ENCODE results near the gene LMF1.
"Not testable (repeated sequence)": the region's sequence is repeated elsewhere in the genome, so short reads cannot be mapped to it uniquely, and the experiment has no call there.

The LMF1 gene

GRCh38 chr16:973366-973765 is 2.6 kb upstream of the LMF1 start:
- in situ Hi-C loops (cut with MboI; ENCODE audit: low sequenced_read_pairs), result no loop called here

- in situ Hi-C loops (cut with MboI; ENCODE audit: low sequenced_read_pairs), result no loop called here
These were observed 1.7 kb upstream of the LMF1 start for GRCh38 chr16:972316-973002.

DNA sequence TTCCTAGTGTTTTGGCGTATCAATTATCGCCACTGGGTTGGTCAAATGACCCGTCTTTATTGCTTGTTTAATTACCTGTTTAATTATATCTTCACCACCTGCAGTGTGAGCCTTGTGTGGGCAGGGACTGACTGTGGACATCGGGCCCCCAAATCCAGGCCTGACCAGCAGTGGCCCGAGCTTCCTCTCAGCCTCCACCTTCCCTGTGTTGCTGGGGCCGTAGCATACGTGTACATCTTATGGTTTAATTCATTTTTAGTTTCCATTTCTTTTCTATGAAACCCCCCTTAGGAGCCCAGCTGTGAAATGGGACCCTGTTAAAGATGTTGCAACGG is 1.2 kb upstream of the LMF1 start:
- in situ Hi-C loops (cut with MboI; ENCODE audit: low sequenced_read_pairs), result no loop called here

- in situ Hi-C loops (cut with MboI; ENCODE audit: low sequenced_read_pairs), result no loop called here
These were observed 760 bp upstream of the LMF1 start for GRCh38 chr16:971582-971905.

DNA sequence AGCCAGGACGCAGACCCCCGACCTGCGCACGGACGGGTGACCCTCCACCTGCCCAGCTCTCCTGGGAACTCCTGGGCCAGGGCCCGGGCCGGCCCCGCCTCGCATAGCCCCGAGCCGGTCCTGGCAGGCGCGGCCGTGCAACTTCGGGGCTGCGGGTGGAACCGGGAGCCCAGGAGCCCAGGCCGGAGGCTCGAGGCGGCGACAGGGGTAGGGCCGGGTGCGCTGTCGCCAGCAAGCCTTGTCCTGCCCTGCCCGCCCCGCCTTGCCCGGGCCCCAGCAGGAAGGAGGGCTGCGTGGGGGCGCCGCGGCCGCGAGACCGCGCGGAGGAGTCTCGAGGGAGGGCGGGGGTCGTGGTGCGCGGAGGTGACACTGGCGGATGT is 408 bp downstream of the LMF1 start:
- in situ Hi-C loops (cut with MboI; ENCODE audit: low sequenced_read_pairs), result no loop called here

- in situ Hi-C loops (cut with MboI; ENCODE audit: low sequenced_read_pairs), result no loop called here
These were observed 1.0 kb downstream of the LMF1 start for GRCh38 chr16:969508-970385.

GRCh38 chr16:968620-969019 is 2.2 kb downstream of the LMF1 start:
- in situ Hi-C loops (cut with MboI; ENCODE audit: low sequenced_read_pairs), result no loop called here

DNA sequence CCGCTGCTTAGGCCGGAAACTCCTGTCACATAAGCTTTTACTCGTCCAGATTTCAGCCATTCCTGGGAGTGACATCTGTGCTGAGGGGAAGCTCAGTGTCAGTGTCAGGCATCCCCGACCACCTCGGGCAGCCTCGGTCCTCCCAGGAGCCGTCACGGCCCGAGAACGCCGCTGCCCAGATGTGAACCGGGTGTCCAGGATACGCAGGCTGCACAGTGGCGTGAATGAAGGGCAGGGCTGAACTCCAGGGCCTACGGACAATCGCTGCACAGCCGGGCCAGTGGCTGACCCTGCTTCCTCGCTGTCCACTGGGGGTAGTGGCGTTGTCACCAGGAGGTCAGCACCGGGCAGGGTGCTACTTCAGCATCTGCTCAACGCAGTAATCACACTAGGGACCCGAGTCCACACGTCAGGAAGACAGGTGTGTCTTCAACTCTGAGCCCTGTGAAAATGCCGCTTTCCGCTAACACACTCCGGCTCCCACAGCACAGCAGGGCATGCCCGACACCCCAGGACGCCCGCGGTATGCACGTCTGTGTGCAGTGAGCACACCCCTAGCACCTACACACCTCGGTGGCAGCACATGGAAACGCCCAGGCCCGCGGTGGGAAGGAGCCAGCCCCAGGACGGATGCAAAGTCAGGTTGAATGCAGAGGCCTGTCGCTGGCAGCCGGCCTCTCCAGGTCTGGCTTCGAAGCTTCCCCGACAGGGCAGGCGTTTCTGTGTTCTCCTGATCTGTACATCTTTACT is 3.1 kb downstream of the LMF1 start:
- in situ Hi-C loops (cut with MboI; ENCODE audit: low sequenced_read_pairs), result no loop called here

GRCh38 chr16:967077-967541 is 3.7 kb downstream of the LMF1 start:
- in situ Hi-C loops (cut with MboI; ENCODE audit: low sequenced_read_pairs), result no loop called here

DNA sequence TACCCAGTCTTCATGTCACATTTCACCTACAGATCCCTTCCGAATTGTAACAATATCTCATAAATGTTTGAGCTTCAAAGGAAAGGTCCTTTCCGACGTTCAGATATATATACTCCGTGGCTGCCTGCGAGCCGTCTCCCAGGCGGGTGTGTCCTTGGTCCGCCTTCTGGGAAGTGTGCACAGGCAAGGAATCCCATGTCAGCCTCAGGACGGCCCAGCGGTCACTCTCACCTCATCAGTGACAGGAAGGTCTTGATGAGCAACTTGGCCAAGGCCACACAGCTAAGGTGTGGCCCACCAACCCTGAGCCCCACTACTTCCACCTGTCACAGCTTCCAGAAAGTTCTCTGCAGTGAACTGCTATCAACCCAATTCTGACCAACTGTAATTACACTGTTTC is 4.3 kb downstream of the LMF1 start:
- in situ Hi-C loops (cut with MboI; ENCODE audit: low sequenced_read_pairs), result no loop called here

GRCh38 chr16:966035-966434 is 4.7 kb downstream of the LMF1 start:
- in situ Hi-C loops (cut with MboI; ENCODE audit: low sequenced_read_pairs), result no loop called here

GRCh38 chr16:965487-965886 is 5.3 kb downstream of the LMF1 start:
- in situ Hi-C loops (cut with MboI; ENCODE audit: low sequenced_read_pairs), result no loop called here

DNA sequence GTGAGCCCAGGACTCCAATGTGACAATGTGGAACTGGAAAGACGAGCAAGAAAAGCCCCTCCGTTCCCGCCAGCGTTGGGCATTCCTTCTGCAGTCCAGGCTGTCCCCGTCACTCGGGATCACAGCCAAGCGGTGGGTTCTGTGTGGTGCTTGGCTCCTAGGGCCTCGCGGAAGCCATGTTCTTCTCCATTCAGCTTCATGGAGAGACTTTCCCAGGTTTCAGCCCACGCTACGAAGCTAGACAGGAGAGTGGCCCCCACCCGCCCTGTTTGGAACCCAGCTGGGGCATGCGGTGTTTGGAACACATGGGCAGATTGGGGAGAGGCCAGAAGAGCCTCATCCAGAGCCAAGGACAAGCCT is 5.8 kb downstream of the LMF1 start:
- in situ Hi-C loops (cut with MboI; ENCODE audit: low sequenced_read_pairs), result no loop called here

DNA sequence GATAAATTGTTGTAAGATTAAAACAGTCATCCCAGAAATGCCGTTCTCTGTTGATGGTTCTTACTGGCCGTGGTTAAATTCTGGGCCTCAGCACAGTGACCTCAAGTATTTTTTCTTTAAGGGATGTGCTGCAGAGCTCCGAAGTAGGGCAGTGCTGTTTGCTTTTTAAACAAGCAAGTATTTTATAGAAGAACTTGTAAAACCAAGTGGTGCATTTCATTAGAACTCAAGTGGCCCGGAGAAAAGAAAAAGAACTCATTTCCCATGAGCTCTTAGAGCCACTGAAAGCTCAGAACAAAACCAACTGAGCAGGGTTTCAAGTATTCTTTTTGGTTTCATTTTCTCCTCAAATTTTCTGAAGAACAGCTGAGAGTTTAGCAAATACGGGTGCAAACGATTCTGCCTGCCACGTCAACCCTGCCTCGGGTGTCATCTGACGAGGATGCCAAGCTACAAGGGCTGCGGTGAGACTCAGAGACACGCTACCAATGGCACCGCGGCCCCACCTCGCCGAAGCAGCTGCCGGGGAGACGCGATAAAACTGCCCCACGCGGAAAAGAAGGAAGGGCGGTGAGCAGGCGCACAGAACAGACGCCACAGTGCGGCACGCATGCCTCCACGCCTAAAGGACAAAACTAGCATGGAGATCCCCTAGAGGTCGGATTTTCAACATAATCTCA is 6.3 kb downstream of the LMF1 start:
- in situ Hi-C loops (cut with MboI; ENCODE audit: low sequenced_read_pairs), result no loop called here

- in situ Hi-C loops (cut with MboI; ENCODE audit: low sequenced_read_pairs), result no loop called here
These were observed 6.9 kb downstream of the LMF1 start for GRCh38 chr16:963913-964312.

DNA sequence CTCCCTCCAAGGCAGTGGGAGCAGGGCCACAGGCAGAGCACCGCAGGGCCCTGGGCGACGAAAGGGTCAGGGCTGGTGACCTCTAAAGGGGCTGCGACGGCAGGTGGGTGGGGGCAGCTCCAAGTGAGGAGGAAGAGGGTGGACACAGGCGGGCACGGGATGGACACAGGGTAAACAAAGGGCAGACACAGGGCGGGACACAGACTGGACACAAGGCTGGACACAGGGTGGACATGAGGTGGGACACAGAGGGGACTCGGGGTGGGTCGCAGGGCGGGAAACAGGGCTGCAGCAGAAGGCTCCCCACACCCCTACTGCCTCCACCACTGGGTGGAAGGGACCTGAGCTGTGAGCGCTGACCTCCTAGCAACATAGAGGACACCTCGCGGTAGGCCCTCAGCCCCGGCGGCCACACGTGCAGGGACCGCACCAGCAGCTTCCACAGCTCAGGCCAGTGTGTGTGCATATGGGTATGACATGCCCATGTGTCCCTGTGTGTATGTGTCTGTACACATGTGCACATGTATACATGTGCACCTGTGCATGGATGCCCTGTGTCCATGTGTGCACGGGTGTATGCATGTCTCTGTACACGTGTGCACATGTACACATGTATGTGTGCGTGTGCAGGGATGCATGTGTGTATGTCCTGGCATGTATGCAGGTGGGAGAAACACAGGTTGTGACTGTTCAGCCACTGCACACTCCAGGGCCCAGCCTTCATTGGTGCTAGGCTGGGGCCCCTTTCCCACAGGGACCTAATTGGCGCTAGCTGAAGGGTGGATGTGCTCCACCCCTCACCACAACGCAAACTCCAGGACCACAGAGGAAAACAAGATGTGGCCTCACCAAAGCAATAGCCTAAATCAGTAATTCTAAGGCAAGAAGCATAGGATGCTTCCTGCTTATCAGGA is 7.6 kb downstream of the LMF1 start:
- in situ Hi-C loops (cut with MboI; ENCODE audit: low sequenced_read_pairs), result no loop called here

GRCh38 chr16:962366-962765 is 8.4 kb downstream of the LMF1 start:
- in situ Hi-C loops (cut with MboI; ENCODE audit: low sequenced_read_pairs), result no loop called here

DNA sequence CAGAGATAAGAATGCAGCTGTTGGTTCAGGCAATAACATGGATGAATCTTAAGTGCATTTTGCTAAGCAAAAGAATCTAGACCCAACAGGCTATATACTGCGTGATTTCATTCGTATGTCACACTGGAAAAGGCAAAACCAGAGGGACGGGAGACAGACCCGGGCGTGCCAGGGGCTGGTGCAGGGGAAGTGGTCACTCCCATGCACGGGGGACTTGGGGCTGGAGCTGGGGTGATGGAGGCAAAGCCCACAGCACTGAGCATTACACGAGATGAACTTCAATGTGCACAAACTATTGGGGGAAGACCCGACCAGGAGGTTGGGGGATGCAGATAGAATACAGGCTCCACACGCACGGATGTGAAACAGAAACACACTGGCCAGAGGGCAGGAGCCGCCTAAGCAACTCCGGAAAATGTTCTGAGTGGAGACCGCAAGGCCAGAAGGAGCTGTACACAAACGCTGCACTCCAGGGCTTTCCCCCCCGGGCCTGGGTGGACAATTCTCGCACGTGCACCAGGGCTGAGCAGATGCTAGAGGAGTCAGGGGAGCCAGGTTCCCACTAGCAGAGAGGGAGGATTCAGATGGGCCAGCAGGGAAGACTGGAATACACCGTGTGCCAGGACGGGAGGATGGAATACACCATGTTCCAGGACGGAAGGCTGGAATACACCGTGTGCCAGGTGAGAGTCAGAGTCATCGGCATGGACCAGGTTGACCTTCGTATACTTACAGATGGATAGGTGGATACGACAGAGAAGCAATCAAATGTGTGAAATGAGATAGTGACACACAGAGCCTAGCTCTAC is 11.3 kb downstream of the LMF1 start:
- in situ Hi-C loops (cut with MboI; ENCODE audit: low sequenced_read_pairs), result no loop called here

- in situ Hi-C loops (cut with MboI; ENCODE audit: low sequenced_read_pairs), result not testable (repeated sequence)
These were observed 15.0 kb downstream of the LMF1 start for GRCh38 chr16:955766-956165.

DNA sequence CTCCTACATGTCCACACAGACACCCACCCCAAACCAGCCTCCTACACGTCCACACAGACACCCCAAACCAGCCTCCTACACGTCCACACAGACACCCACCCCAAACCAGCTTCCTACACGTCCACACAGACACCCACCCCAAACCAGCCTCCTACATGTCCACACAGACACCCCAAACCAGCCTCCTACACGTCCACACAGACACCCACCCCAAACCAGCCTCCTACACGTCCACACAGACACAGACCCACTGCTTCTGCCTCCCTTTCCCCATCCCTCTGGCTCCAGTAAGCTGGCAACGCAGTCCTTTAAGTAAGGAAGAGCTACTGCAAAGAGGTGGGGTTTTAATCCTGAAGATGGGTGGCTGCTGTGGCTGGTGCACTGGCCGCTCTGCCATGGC is 17.0 kb downstream of the LMF1 start:
- in situ Hi-C loops (cut with MboI; ENCODE audit: low sequenced_read_pairs), result not testable (repeated sequence)

Measured in HL-60/S4 treated with retinoic acid at 250 ng/mL for 4 days and 3 days (cell line).